Body of pancreas (tissue), 4 donors: ENCODE measurements around the gene SHISA5.

ENCODE experiments used
- POLR2A ChIP-seq, 3 donors: fragments of 450-650 bp; IDR thresholded peaks; one replicate each; pipeline ENCODE4 v1.6.1; 2016; ENCODE audit warnings: antibody characterized with exemption in 3 of 3, mild to moderate bottlenecking in 2 of 3
- TF ChIP-seq, protein P1 (sequence below), 7 experiments: fragments of 450-650 bp in 4 of 7; fragments of 200-600 bp in 3 of 7; sonication (generic) in 3 of 7; IDR thresholded peaks; one replicate each; pipeline ENCODE4 v1.5.1; 2016 to 2019; ENCODE audit warnings: antibody characterized with exemption in 7 of 7

DNA sequence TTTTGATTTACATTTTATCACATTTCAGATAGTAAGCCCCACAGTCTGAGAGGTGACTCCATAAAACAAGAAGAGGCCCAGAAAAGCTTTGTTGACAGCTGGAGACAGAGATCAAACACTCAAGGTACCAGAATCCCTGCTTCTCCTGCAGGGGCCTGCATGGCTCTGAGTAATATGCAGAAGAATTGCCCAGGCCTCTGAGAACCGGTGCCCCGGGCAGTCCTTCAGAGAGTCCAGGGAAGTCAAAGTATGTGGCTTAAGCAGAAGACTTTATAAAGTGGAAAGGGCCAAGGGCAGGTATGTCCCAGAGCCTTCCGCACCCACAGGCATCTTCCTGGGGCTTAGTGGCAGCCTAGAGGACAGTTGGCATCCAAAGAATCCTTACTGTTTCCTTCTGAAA, 44.6 kb downstream of the SHISA5 start:
- TF ChIP-seq, protein P1, sequence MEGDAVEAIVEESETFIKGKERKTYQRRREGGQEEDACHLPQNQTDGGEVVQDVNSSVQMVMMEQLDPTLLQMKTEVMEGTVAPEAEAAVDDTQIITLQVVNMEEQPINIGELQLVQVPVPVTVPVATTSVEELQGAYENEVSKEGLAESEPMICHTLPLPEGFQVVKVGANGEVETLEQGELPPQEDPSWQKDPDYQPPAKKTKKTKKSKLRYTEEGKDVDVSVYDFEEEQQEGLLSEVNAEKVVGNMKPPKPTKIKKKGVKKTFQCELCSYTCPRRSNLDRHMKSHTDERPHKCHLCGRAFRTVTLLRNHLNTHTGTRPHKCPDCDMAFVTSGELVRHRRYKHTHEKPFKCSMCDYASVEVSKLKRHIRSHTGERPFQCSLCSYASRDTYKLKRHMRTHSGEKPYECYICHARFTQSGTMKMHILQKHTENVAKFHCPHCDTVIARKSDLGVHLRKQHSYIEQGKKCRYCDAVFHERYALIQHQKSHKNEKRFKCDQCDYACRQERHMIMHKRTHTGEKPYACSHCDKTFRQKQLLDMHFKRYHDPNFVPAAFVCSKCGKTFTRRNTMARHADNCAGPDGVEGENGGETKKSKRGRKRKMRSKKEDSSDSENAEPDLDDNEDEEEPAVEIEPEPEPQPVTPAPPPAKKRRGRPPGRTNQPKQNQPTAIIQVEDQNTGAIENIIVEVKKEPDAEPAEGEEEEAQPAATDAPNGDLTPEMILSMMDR (IDR thresholded peaks at IDR 0.05), result no peak
- TF ChIP-seq POLR2A (IDR thresholded peaks at IDR 0.05), result no peak
